HCT116 (cell line): ENCODE data around the gene PRKX. TPM values are rescaled to one million over a fixed set of nuclear protein-coding genes. Genes with fewer than 3 reads are reported as not detected.

Experiments used
- ATAC-seq: fragments of 200-7000 bp; cut with Tn5 transposase; 2 replicates; pipeline ENCODE4 v1.9.1; 2020; ENCODE audit warnings: mild to moderate bottlenecking, moderate library complexity
- BruUV-seq: library from RNA; stranded (reverse); fragments of 400-500 nt; replicated peaks from 2 replicates; lab custom pipeline; 2021; lab: Mats Ljungman, UMichigan
- CTCF ChIA-PET: fragments of 300-600 bp; sonication (Branson Sonifier 250); formaldehyde crosslinking; loops from one replicate; lab custom pipeline; 2021; ENCODE audit warnings: antibody characterized with exemption; lab: Charles Lee
- POLR2A ChIA-PET: fragments of 300-600, 350-600 bp; sonication (Branson Sonifier 250); formaldehyde crosslinking; loops from one replicate; lab custom pipeline; 2021; ENCODE audit warnings: antibody characterized with exemption; lab: Charles Lee
- RAD21 ChIA-PET, 2 experiments: fragments of 300-600 bp; sonication (Branson Sonifier 250); formaldehyde crosslinking; loops; one replicate each; lab custom pipeline; 2023; ENCODE audit warnings: low total read pairs in 2 of 2; ENCODE audit not compliant: uncharacterized antibody in 2 of 2, unreplicated experiment in 2 of 2, low non-redundant PET in 1 of 2; lab: Charles Lee
- DNase-seq: peaks from one replicate; pipeline ENCODE4 v3.0.0-alpha.2; 2010; ENCODE audit warnings: low read depth, low spot score
- H2AFZ ChIP-seq: fragments of 200-600 bp; shearing (Covaris generic), sonication (generic); 2 replicates; pipeline ENCODE4 v1.6.1; 2017; ENCODE audit warnings: low read depth, mixed run types, mixed read lengths, antibody characterized with exemption, low read length; ENCODE audit not compliant: poor library complexity, severe bottlenecking
- H3K27ac ChIP-seq: 2 replicates; pipeline ENCODE4 v1.5.1; 2012; ENCODE audit warnings: low read depth, low read length
- H3K27me3 ChIP-seq: fragments of 200-600 bp; sonication (generic); 2 replicates; pipeline ENCODE4 v1.6.1; 2016; ENCODE audit warnings: mixed run types, low read length, mixed read lengths; ENCODE audit not compliant: insufficient read depth
- H3K36me3 ChIP-seq, 2 experiments: fragments of 200-500 bp in 1 of 2; fragments of 200-600 bp in 1 of 2; sonication (Bioruptor generic) in 1 of 2; sonication (generic) in 1 of 2; 2 replicates each; pipeline versions ENCODE4 v1.5.1 to v1.6.1; 2014 to 2016; ENCODE audit warnings: low read length in 2 of 2, inconsistent platforms in 1 of 2, mixed read lengths in 1 of 2, mixed run types in 1 of 2; ENCODE audit not compliant: insufficient read depth in 2 of 2, control insufficient read depth in 1 of 2
- H3K4me1 ChIP-seq, 2 experiments: fragments of 200-600 bp in 1 of 2; sonication (generic) in 1 of 2; 2 replicates each; pipeline versions ENCODE4 v1.5.1 to v1.6.1; 2012 to 2017; ENCODE audit warnings: low read length in 2 of 2, inconsistent platforms in 1 of 2, mild to moderate bottlenecking in 1 of 2, mixed read lengths in 1 of 2, mixed run types in 1 of 2, moderate library complexity in 1 of 2; ENCODE audit not compliant: insufficient read depth in 2 of 2, control insufficient read depth in 1 of 2
- H3K4me2 ChIP-seq: fragments of 200-600 bp; sonication (generic); 2 replicates; pipeline ENCODE4 v1.6.1; 2017; ENCODE audit warnings: mixed run types, low read length, mixed read lengths
- H3K4me3 ChIP-seq, 2 experiments: fragments of 200-600 bp in 1 of 2; sonication (generic) in 1 of 2; replicated peaks in 1 of 2; 2 replicates each; pipeline ENCODE4 v1.5.1; 2011 to 2016; ENCODE audit warnings: low read length in 2 of 2, control low read depth in 1 of 2, low read depth in 1 of 2, mild to moderate bottlenecking in 1 of 2, mixed read lengths in 1 of 2, mixed run types in 1 of 2
- H3K79me2 ChIP-seq: fragments of 200-600 bp; sonication (generic); 2 replicates; pipeline ENCODE4 v1.6.1; 2017; ENCODE audit warnings: mild to moderate bottlenecking, mixed run types, low read length, moderate library complexity, mixed read lengths; ENCODE audit not compliant: insufficient read depth
- H3K9ac ChIP-seq: fragments of 200-600 bp; sonication (generic); 2 replicates; pipeline ENCODE4 v1.6.1; 2016; ENCODE audit warnings: low read length, mixed read lengths
- H3K9me2 ChIP-seq: fragments of 200-600 bp; sonication (generic), shearing (Covaris generic); 2 replicates; pipeline ENCODE4 v1.6.1; 2017; ENCODE audit warnings: mixed run types, mild to moderate bottlenecking, moderate library complexity; ENCODE audit not compliant: insufficient read depth
- H3K9me3 ChIP-seq, 2 experiments: fragments of 200-500 bp in 1 of 2; fragments of 200-600 bp in 1 of 2; sonication (Bioruptor generic) in 1 of 2; sonication (generic) in 1 of 2; 2 replicates each; pipeline ENCODE4 v1.6.1; 2014 to 2017; ENCODE audit warnings: low read length in 2 of 2, mixed read lengths in 2 of 2, inconsistent platforms in 1 of 2, low read depth in 1 of 2, mild to moderate bottlenecking in 1 of 2, mixed run types in 1 of 2, moderate library complexity in 1 of 2; ENCODE audit not compliant: control insufficient read depth in 1 of 2, insufficient read depth in 1 of 2
- H4K20me1 ChIP-seq: fragments of 200-600 bp; sonication (generic), shearing (Covaris generic); 2 replicates; pipeline ENCODE4 v1.6.1; 2017; ENCODE audit warnings: mixed run types, mild to moderate bottlenecking, moderate library complexity; ENCODE audit not compliant: insufficient read depth
- CEBPB ChIP-seq: IDR thresholded peaks from 2 replicates; pipeline ENCODE4 v1.6.1; 2012; ENCODE audit warnings: low read depth
- EZH2 ChIP-seq: fragments of 200-600 bp; sonication (generic); IDR thresholded peaks from 2 replicates; pipeline ENCODE4 v1.6.1; 2017; ENCODE audit warnings: antibody characterized with exemption, mixed run types
- EZH2phosphoT487 ChIP-seq: fragments of 200-600 bp; IDR thresholded peaks from 2 replicates; pipeline ENCODE4 v1.6.1; 2018; ENCODE audit warnings: antibody characterized with exemption, borderline replicate concordance
- JUND ChIP-seq: IDR thresholded peaks from 2 replicates; pipeline ENCODE4 v1.6.1; 2012
- POLR2AphosphoS5 ChIP-seq: IDR thresholded peaks from 2 replicates; pipeline ENCODE4 v1.6.1; 2011; ENCODE audit warnings: mild to moderate bottlenecking, low read depth, low read length, moderate library complexity
- RAD21 ChIP-seq: IDR thresholded peaks from 2 replicates; pipeline ENCODE4 v1.6.1; 2012; ENCODE audit warnings: low read depth, mild to moderate bottlenecking
- ZBTB33 ChIP-seq: IDR thresholded peaks from 2 replicates; pipeline ENCODE4 v1.6.1; 2011; ENCODE audit warnings: mild to moderate bottlenecking, low read length, moderate library complexity; ENCODE audit not compliant: insufficient replicate concordance; ENCODE audit errors: extremely low read depth
- ZFX ChIP-seq: fragments of 450-650 bp; IDR thresholded peaks from 2 replicates; pipeline ENCODE4 v1.6.1; 2017
- ZNF274 ChIP-seq: fragments of 200-500 bp; sonication (Bioruptor generic); IDR thresholded peaks from 2 replicates; pipeline ENCODE4 v1.6.1; 2014; ENCODE audit warnings: mild to moderate bottlenecking, low read depth, low read length, inconsistent platforms
- intact Hi-C: fragments of 100-400 bp; cut with micrococcal nuclease; formaldehyde crosslinking; loops from 2 replicates; pipeline ENCODE4 v1.10.0; 2022
- total RNA-seq: library from RNA; stranded (reverse); gene quantifications from one replicate; pipeline ENCODE4 v1.2.1, GENCODE V29; 2021; ENCODE audit not compliant: unreplicated experiment
- TF ChIP-seq, protein P1 (sequence below): IDR thresholded peaks from 2 replicates; pipeline ENCODE4 v1.6.1; 2012

Gene PRKX
- total RNA-seq, 1 experiment from 2014 or later = 26.7 TPM

GRCh38 chrX:3679669-3680068 is 33.8 kb downstream of the PRKX start:
- H3K79me2 ChIP-seq = no peaks in the 10 kb centered on the region
- intact Hi-C loops = no loop called here

GRCh38 chrX:3678328-3678727 is 35.1 kb downstream of the PRKX start:
- BruUV-seq = no TSS peak
- no peaks in the 10 kb centered on the region for H4K20me1 ChIP-seq
- intact Hi-C loops = no loop called here
- CTCF ChIA-PET = no interaction called here
- H3K9me2 ChIP-seq = no peaks in the 10 kb centered on the region
- DNase-seq (no peak), ATAC-seq (no peak)
- no peaks in the 10 kb centered on the region for H3K79me2 ChIP-seq
- no peak overlapping the region for H3K4me2 ChIP-seq
- no peak overlapping the region for H3K9ac ChIP-seq
- H2AFZ ChIP-seq = no peak overlapping the region
- no peak overlapping the region for H3K4me3 ChIP-seq
- no peaks in the 10 kb centered on the region for H3K27me3 ChIP-seq
- H3K4me1 ChIP-seq = no peaks in the 10 kb centered on the region
- POLR2A ChIA-PET = no interaction called here
- H3K36me3 ChIP-seq = no peaks in the 10 kb centered on the region
- RAD21 ChIA-PET = no interaction called here
- no peaks in the 10 kb centered on the region for H3K9me3 ChIP-seq
- no peak for TF ChIP-seq ZBTB33
- TF ChIP-seq, protein P1, sequence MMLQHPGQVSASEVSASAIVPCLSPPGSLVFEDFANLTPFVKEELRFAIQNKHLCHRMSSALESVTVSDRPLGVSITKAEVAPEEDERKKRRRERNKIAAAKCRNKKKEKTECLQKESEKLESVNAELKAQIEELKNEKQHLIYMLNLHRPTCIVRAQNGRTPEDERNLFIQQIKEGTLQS = no peak
- no peak for TF ChIP-seq JUND
- H3K27ac ChIP-seq = no peak overlapping the region

More at GRCh38 chrX:3679669-3680068, 33.8 kb downstream of the PRKX start:
- DNase-seq = no peak
- Histone ChIP-seq H3K9ac (no peak overlapping the region), H3K27ac (no peak overlapping the region), H3K36me3 (no peaks in the 10 kb centered on the region), H4K20me1 (no peaks in the 10 kb centered on the region), H2AFZ (no peak overlapping the region), H3K4me3 (no peak overlapping the region), H3K4me1 (no peaks in the 10 kb centered on the region), H3K9me2 (no peaks in the 10 kb centered on the region), H3K4me2 (no peak overlapping the region), H3K9me3 (no peaks in the 10 kb centered on the region), H3K27me3 (no peaks in the 10 kb centered on the region)
- POLR2A ChIA-PET = no interaction called here
- CTCF ChIA-PET = no interaction called here
- RAD21 ChIA-PET = no interaction called here
- TF ChIP-seq ZFX (no peak), POLR2AphosphoS5 (no peak), RAD21 (no peak), EZH2phosphoT487 (no peak), EZH2 (no peak), CEBPB (no peak), ZNF274 (no peak)
- ATAC-seq = no peak
- no TSS peak for BruUV-seq
